Stimulated activated CD4-positive, alpha-beta T cell treated with anti-CD3 and anti-CD28 coated beads, Interleukin-12 subunit alpha, Interleukin-12 subunit beta, amount 100 ng/mL, for 48 hours (primary cell): ENCODE measurements around the gene MRTFA.
A peak's percentile ranks its signal among the peaks of the same experiment; 100 is the strongest.
"Not testable (repeated sequence)": the region's sequence is repeated elsewhere in the genome, so short reads cannot be mapped to it uniquely, and the experiment has no call there.

Experiments used
- DNase-seq, 3 donors: peaks; one replicate each; pipeline ENCODE4 v3.0.0-alpha.2; 2020; ENCODE audit warnings: low read depth in 2 of 3, low spot score in 1 of 3

Gene MRTFA

DNA sequence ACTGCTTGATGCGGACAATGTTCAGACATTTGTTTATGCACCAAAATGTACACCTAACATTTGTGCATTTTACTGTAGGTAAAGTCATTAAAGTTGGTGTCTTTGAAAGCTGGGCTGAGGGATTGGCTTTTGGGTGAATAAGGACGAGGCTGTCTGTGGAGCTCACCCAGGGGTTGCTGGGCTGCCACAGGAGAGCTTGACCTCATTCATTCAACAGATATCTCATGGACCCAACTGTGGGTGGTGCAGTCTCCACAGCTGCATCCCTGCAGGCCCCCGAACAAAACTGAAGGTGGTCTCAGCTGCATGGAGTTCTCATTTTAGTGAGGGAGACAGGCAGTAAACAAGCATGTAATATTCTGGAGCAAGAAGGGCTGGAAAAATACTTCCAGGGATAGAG, 233.4 kb downstream of the MRTFA start:
- DNase-seq, result no peak

DNA sequence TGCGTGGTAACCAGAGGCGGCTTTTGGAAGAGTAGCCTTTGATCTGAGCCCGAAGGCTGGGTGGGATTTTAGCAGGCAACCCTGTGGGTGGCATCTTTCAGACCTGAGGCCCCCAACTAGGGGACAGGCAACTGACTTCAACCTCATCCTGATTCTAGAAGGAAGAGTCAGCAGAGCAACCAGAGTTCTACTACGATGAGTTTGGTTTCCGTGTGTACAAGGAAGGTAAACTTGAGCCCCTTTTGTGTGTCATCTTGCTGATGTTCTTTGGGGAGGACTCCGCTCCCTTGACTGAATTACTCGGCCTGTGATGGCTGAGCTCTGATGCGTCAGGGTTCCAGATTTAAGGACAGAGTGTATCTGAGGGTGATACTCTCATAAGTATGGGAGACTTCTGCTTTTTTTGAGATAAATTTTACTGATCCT, 234.5 kb downstream of the MRTFA start:
- DNase-seq, result no peak

DNA sequence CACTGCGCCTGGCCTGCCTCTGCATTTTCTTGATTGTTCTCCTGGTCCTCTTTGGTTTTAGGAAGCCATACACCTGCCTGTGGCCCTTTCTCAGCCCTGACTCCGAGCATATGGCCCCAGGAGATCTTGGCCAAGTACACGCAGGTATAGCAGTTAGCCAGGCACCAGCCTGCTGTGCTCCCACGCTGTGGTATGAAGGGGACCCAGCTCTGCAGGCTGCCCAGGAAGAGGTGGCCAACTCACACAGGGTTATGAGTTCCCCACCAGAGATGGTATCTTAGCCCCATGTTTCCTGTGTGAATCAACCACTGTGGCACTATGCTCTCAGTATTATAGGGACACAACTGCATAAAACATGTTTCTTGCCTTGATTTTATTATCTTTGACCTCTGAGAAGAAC, 235.0 kb downstream of the MRTFA start:
- DNase-seq, result peak; percentile 19 to 45 (median 38)

DNA sequence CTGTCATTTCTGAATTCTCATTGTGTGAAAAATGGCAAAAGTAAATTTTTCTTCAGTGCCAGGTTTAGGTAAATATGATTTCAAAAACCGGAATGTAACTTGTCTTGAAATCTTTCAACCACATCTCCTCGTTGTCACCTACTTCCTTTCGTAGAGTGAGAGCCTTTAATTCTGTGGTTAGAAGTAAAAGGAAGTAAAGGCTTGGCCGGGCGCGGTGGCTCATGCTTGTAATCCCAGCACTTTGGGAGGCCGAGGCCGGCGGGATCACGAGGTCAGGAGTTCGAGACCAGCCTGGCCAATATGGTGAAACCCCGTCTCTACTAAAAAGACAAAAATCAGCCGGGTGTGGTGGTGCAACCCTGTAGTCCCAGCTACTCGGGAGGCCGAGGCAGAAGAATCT, 236.4 kb downstream of the MRTFA start:
- DNase-seq, result peak in 2 of 3 donors; percentile 18 to 24

DNA sequence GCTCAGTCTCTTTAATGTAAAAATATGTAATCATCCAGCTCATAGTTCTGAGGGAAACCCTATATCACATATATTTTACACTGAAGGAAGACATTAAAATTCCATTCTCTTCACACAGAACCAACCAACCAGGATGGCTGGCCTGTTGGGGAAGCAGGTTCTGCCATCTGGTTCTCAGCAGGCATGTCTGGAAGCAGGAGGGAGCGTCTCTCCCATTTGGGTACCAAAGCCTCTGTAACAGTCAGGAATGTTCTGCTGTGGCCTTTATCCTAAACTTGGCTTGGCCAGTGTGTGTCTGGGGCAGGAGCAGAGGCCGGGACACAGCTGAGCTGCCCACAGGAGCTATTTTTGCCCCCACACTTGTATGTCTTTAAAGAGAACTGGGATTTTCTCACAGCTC, 236.9 kb downstream of the MRTFA start:
- DNase-seq, result no peak

- no peak for DNase-seq
These were observed 239.1 kb downstream of the MRTFA start for GRCh38 chr22:40397396-40397795.

- no peak for DNase-seq
These were observed 239.6 kb downstream of the MRTFA start for GRCh38 chr22:40396882-40397281.

GRCh38 chr22:40395607-40396006, 240.9 kb downstream of the MRTFA start:
- no peak for DNase-seq

- no peak for DNase-seq
These were observed 241.9 kb downstream of the MRTFA start for GRCh38 chr22:40394607-40395006.

DNA sequence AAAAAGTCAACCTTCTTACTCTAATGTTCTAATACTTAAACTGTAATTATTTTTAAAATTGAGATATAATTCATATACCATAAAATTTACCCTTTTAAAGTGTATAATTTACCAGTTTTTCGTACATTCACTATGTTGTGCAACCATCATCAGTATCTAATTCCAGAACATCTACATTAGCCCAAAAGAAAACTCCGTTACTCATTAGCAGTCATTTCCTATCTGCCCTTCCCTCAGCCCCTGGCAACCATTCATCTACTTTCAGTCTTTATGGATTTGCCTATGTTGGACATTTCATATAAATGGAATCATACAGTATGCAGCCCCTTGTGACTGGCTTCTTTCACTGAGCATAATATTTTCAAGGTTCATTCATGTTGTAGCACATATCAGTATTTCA, 243.9 kb downstream of the MRTFA start:
- no peak for DNase-seq

DNA sequence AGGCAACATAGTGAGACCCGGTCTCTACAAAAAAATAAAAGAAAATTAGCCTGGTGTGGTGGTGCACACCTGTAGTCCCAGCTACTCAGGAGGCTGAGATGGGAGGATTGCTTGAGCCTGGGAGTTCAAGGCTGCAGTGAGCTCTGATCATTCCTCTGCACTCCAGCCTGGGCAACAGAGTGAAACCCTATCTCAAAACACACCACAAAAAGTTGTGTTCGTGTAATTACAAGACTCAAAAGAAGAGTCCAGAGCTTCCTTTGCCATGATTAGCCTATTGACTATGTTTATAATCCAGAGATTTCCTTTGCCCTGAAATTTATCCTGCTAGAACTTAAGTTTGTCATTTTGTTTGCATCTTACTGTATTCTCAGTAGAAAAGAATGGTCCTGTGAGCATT, 245.1 kb downstream of the MRTFA start:
- DNase-seq, result no peak

GRCh38 chr22:40388231-40388630, 248.3 kb downstream of the MRTFA start:
- DNase-seq, result no peak

- DNase-seq, result no peak
These were observed 248.8 kb downstream of the MRTFA start for GRCh38 chr22:40387746-40388145.

DNA sequence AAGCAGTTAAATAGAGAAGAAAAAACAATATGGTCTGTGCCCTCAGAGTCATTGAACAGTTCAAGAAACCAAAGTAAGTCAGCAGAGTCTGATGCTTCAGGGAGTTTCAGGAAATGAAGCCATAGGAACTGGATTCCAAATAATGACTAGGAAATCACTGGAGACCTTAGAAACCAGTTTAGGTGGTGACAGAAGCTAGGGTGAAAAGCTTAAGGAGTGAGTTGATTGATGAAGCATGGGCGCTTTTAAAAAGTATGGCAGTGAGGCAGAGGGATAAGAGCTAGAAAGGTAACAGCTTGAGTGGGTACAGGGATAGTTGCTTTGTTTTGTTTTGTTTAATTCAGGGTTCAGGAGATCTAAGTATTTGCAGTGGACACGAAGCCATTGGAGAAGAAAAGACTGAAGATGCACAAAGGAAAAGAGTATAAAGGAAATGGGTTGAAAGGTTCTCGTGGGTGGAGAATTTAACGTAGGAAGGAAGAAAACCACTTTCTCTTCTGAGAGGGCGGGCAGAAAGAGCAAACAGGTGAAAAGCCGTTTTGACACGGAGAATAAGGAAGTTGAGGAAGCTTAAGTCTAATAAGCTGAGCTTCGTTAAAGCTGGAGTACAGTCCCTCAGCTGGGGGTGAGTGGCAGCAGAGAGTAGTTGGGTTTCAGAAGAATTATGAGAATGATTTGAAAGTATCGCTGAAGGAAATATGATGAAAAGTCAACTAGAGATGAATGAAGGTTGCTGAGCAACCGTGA, 251.3 kb downstream of the MRTFA start:
- peak in 1 of 3 donors; percentile 24 for DNase-seq

DNA sequence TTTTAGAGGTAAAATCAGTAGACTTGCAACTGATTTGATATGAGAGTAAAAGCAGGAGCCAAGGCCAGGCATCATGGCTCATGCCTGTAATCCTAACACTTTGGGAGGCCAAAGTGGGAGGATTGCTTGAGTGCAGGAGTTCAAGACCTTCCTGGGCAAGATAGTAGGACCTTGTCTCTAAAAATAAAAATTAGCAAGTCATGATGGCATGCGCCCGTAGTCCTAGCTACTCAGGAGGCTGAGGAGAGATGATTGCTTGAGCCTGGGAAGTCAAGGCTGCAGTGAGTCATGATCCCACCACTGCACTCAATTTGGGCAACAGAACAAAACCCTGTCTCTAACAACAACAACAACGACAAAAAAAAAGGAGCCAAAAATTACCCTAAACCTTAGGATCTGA, 252.6 kb downstream of the MRTFA start:
- no peak for DNase-seq

GRCh38 chr22:40381461-40381860, 255.1 kb downstream of the MRTFA start:
- DNase-seq, result no peak

GRCh38 chr22:40378448-40378847, 258.1 kb downstream of the MRTFA start:
- DNase-seq, result not testable (repeated sequence)

GRCh38 chr22:40377931-40378330, 258.6 kb downstream of the MRTFA start:
- DNase-seq, result no peak

- DNase-seq, result no peak
These were observed 260.4 kb downstream of the MRTFA start for GRCh38 chr22:40376149-40376548.

GRCh38 chr22:40374567-40374966, 262.0 kb downstream of the MRTFA start:
- no peak for DNase-seq

- DNase-seq, result no peak
These were observed 267.7 kb downstream of the MRTFA start for GRCh38 chr22:40368836-40369235.

GRCh38 chr22:40368016-40368415, 268.5 kb downstream of the MRTFA start:
- DNase-seq, result no peak

- DNase-seq, result no peak
These were observed 269.2 kb downstream of the MRTFA start for GRCh38 chr22:40367342-40367741.
